ENCODE data around the gene RETNLB. TPM values are rescaled to one million over a fixed set of nuclear protein-coding genes. Genes with fewer than 3 reads are reported as not detected.

RETNLB gene
- total RNA-seq, 1 donor from 2014 or later = not detected

Other genes with a start within 250 kb of the RETNLB start
- 0.54 TPM for gene MYH15, start 246.8 kb downstream of the RETNLB start, total RNA-seq
- 1.3 TPM for gene CIP2A, start 168.0 kb downstream of the RETNLB start, total RNA-seq
- gene DZIP3, start 167.7 kb downstream of the RETNLB start, total RNA-seq = 17.7 TPM
- 0.30 TPM for gene TRAT1, start 65.4 kb upstream of the RETNLB start, total RNA-seq
- 0.81 TPM for gene GUCA1C, start 196.5 kb upstream of the RETNLB start, total RNA-seq